BE2C (cell line): ENCODE measurements around the gene TAGLN2.
A peak's percentile ranks its signal among the peaks of the same experiment; 100 is the strongest.

ENCODE experiments used
- DNase-seq: peaks from one replicate; pipeline ENCODE4 v3.0.0-alpha.2; 2020
- H3K27me3 ChIP-seq: fragments of 250-450 bp; sonication (Bioruptor Pico); 2 replicates; pipeline ENCODE4 v1.5.1; 2020; ENCODE audit warnings: mild to moderate bottlenecking
- H3K36me3 ChIP-seq: fragments of 250-450 bp; sonication (Bioruptor Pico); 2 replicates; pipeline ENCODE4 v1.5.1; 2020; ENCODE audit warnings: mild to moderate bottlenecking
- H3K4me1 ChIP-seq: fragments of 250-450 bp; sonication (Bioruptor Pico); 2 replicates; pipeline ENCODE4 v1.5.1; 2020
- H3K4me3 ChIP-seq: 2 replicates; pipeline ENCODE4 v1.5.1; 2011; ENCODE audit warnings: low read depth, low read length
- H3K9me3 ChIP-seq: fragments of 250-450 bp; sonication (Bioruptor Pico); 2 replicates; pipeline ENCODE4 v1.5.1; 2020
- CTCF ChIP-seq: IDR thresholded peaks from 2 replicates; pipeline ENCODE4 v1.5.1; 2012; ENCODE audit warnings: mild to moderate bottlenecking, low read depth, low read length

Gene TAGLN2

GRCh38 chr1:159922511-159923202 lies 2.6 kb downstream of the TAGLN2 start:
- Histone ChIP-seq H3K36me3 (peaks cover 6% of the 10 kb centered on the region), H3K4me1 (peaks cover 16% of the 10 kb centered on the region), H3K4me3 (peak overlapping the region; percentile 76), H3K9me3 (no peaks in the 10 kb centered on the region; the same call in 1 of the 2 replicates), H3K27me3 (peaks cover 8% of the 10 kb centered on the region; the same call in 1 of the 2 replicates)
- DNase-seq: peak; percentile 66
- no peak for TF ChIP-seq CTCF

GRCh38 chr1:159921700-159922504 lies 3.4 kb downstream of the TAGLN2 start:
- no peak for TF ChIP-seq CTCF
- peak; percentile 43 for DNase-seq
- H3K4me1 ChIP-seq: peaks cover 16% of the 10 kb centered on the region
- H3K9me3 ChIP-seq: no peaks in the 10 kb centered on the region; the same call in 1 of the 2 replicates
- H3K4me3 ChIP-seq: peak overlapping the region; percentile 76
- peaks cover 8% of the 10 kb centered on the region; the same call in 1 of the 2 replicates for H3K27me3 ChIP-seq
- H3K36me3 ChIP-seq: peaks cover 6% of the 10 kb centered on the region

- DNase-seq: no peak
- H3K27me3 ChIP-seq: peaks cover 8% of the 10 kb centered on the region; the same call in 1 of the 2 replicates
- peaks cover 22% of the 10 kb centered on the region for H3K4me1 ChIP-seq
- H3K4me3 ChIP-seq: no peak overlapping the region
- H3K36me3 ChIP-seq: peaks cover 6% of the 10 kb centered on the region
- TF ChIP-seq CTCF: no peak
- no peaks in the 10 kb centered on the region; the same call in 1 of the 2 replicates for H3K9me3 ChIP-seq
These were observed 4.1 kb downstream of the TAGLN2 start for GRCh38 chr1:159921251-159921650.

- peaks cover 28% of the 10 kb centered on the region for H3K4me1 ChIP-seq
- TF ChIP-seq CTCF: no peak
- H3K36me3 ChIP-seq: peaks cover 6% of the 10 kb centered on the region
- peaks cover 8% of the 10 kb centered on the region; the same call in 1 of the 2 replicates for H3K27me3 ChIP-seq
- no peak for DNase-seq
- H3K9me3 ChIP-seq: no peaks in the 10 kb centered on the region; the same call in 1 of the 2 replicates
- no peak overlapping the region for H3K4me3 ChIP-seq
These were observed 4.7 kb downstream of the TAGLN2 start for GRCh38 chr1:159920651-159921050.

GRCh38 chr1:159920202-159920601 lies 5.1 kb downstream of the TAGLN2 start:
- Histone ChIP-seq H3K9me3 (no peaks in the 10 kb centered on the region; the same call in 1 of the 2 replicates), H3K27me3 (peaks cover 6% of the 10 kb centered on the region; the same call in 1 of the 2 replicates), H3K36me3 (peaks cover 6% of the 10 kb centered on the region), H3K4me1 (peaks cover 29% of the 10 kb centered on the region), H3K4me3 (no peak overlapping the region)
- DNase-seq: no peak
- TF ChIP-seq CTCF: no peak
